ENCODE data around the gene PRMT3. TPM values are rescaled to one million over a fixed set of nuclear protein-coding genes. Genes with fewer than 3 reads are reported as not detected.

PRMT3 gene
- total RNA-seq, 2 experiments from 2014 or later: 11.2 to 11.8 TPM

- DNase-seq (no peak), ATAC-seq (ENCODE audit: poor library complexity) (no peak)
- no peaks in the 10 kb centered on the region for H3K9me3 Mint-ChIP-seq
- Histone ChIP-seq H3K27me3 (ENCODE audit: control insufficient read depth in 1 of 2, insufficient read depth in 2 of 2, low read length in 2 of 2) (peaks cover 0 to 12% of the 10 kb centered on the region in 2 experiments), H3K27ac (ENCODE audit: low read depth in 1 of 2, low read length in 2 of 2) (no peak overlapping the region), H3K4me3 (ENCODE audit: low read length) (no peak overlapping the region), H3K36me3 (ENCODE audit: insufficient read depth, low read length) (no peaks in the 10 kb centered on the region), H3K9me3 (ENCODE audit: control insufficient read depth in 1 of 2, insufficient read depth in 1 of 2, low read length in 2 of 2) (no peaks in the 10 kb centered on the region), H3K4me1 (ENCODE audit: insufficient read depth, low read length) (no peaks in the 10 kb centered on the region)
- H3K27me3 Mint-ChIP-seq: peaks cover 31% of the 10 kb centered on the region
- CTCF ChIA-PET: no interaction called here
- H3K4me3 Mint-ChIP-seq: no peak overlapping the region
- H3K27ac Mint-ChIP-seq: no peak overlapping the region
- intact Hi-C loops (cut with DNase I, micrococcal nuclease): no loop called here
- no peaks in the 10 kb centered on the region for H3K4me1 Mint-ChIP-seq (ENCODE audit: low read depth)
- POLR2A ChIA-PET: no interaction called here
- no peaks in the 10 kb centered on the region for H3K36me3 Mint-ChIP-seq (ENCODE audit: low read depth)
- TF ChIP-seq CTCF (IDR thresholded peaks at IDR 0.05): no peak
Measured at GRCh38 chr11:20536784-20537183, 149.3 kb downstream of the PRMT3 start.

GRCh38 chr11:20541503-20541902, 154.0 kb downstream of the PRMT3 start:
- no peaks in the 10 kb centered on the region for H3K4me1 ChIP-seq (ENCODE audit: insufficient read depth, low read length)
- ChIA-PET CTCF (no interaction called here), POLR2A (no interaction called here)
- intact Hi-C loops (cut with DNase I, micrococcal nuclease): no loop called here
- H3K27me3 Mint-ChIP-seq: peaks cover 8% of the 10 kb centered on the region
- TF ChIP-seq CTCF (IDR thresholded peaks at IDR 0.05): no peak
- ATAC-seq (ENCODE audit: poor library complexity) (no peak), DNase-seq (no peak)
- no peak overlapping the region for H3K27ac Mint-ChIP-seq
- H3K27ac ChIP-seq (ENCODE audit: low read depth in 1 of 2, low read length in 2 of 2): no peak overlapping the region
- no peak overlapping the region for H3K4me3 ChIP-seq (ENCODE audit: low read length)
- no peaks in the 10 kb centered on the region for H3K36me3 Mint-ChIP-seq (ENCODE audit: low read depth)
- peaks cover 0 to 3% of the 10 kb centered on the region in 2 experiments for H3K27me3 ChIP-seq (ENCODE audit: control insufficient read depth in 1 of 2, insufficient read depth in 2 of 2, low read length in 2 of 2)
- H3K36me3 ChIP-seq (ENCODE audit: insufficient read depth, low read length): no peaks in the 10 kb centered on the region
- no peaks in the 10 kb centered on the region for H3K4me1 Mint-ChIP-seq (ENCODE audit: low read depth)
- no peaks in the 10 kb centered on the region for H3K9me3 ChIP-seq (ENCODE audit: control insufficient read depth in 1 of 2, insufficient read depth in 1 of 2, low read length in 2 of 2)
- H3K9me3 Mint-ChIP-seq: no peaks in the 10 kb centered on the region
- no peak overlapping the region for H3K4me3 Mint-ChIP-seq

GRCh38 chr11:20544603-20545237, 157.2 kb downstream of the PRMT3 start:
- POLR2A ChIA-PET: no interaction called here
- Histone ChIP-seq H3K27me3 (ENCODE audit: control insufficient read depth in 1 of 2, insufficient read depth in 2 of 2, low read length in 2 of 2) (no peaks in the 10 kb centered on the region), H3K27ac (ENCODE audit: low read depth in 1 of 2, low read length in 2 of 2) (no peak overlapping the region), H3K36me3 (ENCODE audit: insufficient read depth, low read length) (no peaks in the 10 kb centered on the region), H3K4me1 (ENCODE audit: insufficient read depth, low read length) (no peaks in the 10 kb centered on the region), H3K4me3 (ENCODE audit: low read length) (no peak overlapping the region), H3K9me3 (ENCODE audit: control insufficient read depth in 1 of 2, insufficient read depth in 1 of 2, low read length in 2 of 2) (no peaks in the 10 kb centered on the region)
- intact Hi-C loops (cut with DNase I, micrococcal nuclease): no loop called here
- ATAC-seq (ENCODE audit: poor library complexity) (no peak), DNase-seq (no peak)
- no peaks in the 10 kb centered on the region for H3K9me3 Mint-ChIP-seq
- TF ChIP-seq CTCF (IDR thresholded peaks at IDR 0.05): no peak
- H3K4me3 Mint-ChIP-seq: no peak overlapping the region
- H3K27ac Mint-ChIP-seq: no peak overlapping the region
- no peaks in the 10 kb centered on the region for H3K27me3 Mint-ChIP-seq
- CTCF ChIA-PET: no interaction called here
- H3K36me3 Mint-ChIP-seq (ENCODE audit: low read depth): no peaks in the 10 kb centered on the region
- no peaks in the 10 kb centered on the region for H3K4me1 Mint-ChIP-seq (ENCODE audit: low read depth)

All from CD4-positive, alpha-beta T cell (primary cell).